Testis (tissue), 2 donors: Measurements from ENCODE around the gene TAF3.

Experiments
- CTCF ChIP-seq, 3 experiments: fragments of 450-650 bp in 2 of 3; fragments of 200-600 bp in 1 of 3; sonication (generic) in 1 of 3; IDR thresholded peaks; one replicate each; pipeline ENCODE4 v1.5.1; 2016 to 2019; ENCODE audit warnings: antibody characterized with exemption in 3 of 3, mild to moderate bottlenecking in 2 of 3, moderate library complexity in 1 of 3
- POLR2A ChIP-seq: fragments of 450-650 bp; IDR thresholded peaks from one replicate; pipeline ENCODE4 v1.6.1; 2017; ENCODE audit warnings: antibody characterized with exemption, mild to moderate bottlenecking, moderate library complexity

GRCh38 chr10:8053446-8054243, 235.3 kb downstream of the TAF3 start:
- TF ChIP-seq CTCF (IDR thresholded peaks at IDR 0.05) (peak; percentile 70 to 76 (median 71)), POLR2A (no peak)
